Measurements from ENCODE around the gene ZFR2. TPM values are rescaled to one million over a fixed set of nuclear protein-coding genes. Genes with fewer than 3 reads are reported as not detected.

The ZFR2 gene
- total RNA-seq, 2 donors from 2014 or later, result not detected

DNA sequence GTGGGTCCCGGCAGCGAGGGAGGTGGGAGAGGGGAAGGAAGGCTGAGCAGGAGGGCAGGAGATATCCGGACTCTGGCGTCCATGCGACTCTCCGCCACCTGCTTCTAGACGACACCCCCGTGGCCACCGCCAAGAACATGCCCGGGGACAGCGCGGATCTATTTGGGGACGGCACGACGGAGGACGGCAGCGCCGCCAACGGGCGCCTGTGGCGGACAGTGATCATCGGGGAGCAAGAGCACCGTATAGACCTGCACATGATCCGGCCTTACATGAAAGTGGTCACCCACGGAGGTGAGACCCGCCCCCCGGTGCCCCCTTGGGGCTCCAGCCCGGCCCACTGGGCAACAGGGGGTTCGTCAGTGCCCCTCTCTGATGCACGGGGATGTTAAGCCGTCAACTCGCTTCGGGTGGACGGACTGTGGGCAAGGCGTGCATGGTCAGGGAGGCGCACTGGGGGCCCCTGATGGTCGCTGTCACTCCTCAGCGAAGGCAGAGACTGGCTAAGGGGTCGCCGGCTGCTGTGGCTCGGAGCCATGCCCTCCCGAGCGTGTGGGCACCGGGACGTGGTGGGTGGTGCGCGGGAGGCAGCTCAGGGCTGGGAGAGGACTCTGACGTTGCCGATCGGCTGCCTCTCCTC is 38.9 kb upstream of the ZFR2 start:
- Histone ChIP-seq H3K4me3 (no peak overlapping the region), H3K9me3 (no peaks in the 10 kb centered on the region), H3K27ac (no peak overlapping the region), H3K9ac (ENCODE audit: low read depth in 2 of 2, low read length in 2 of 2) (no peak overlapping the region), H3K27me3 (no peaks in the 10 kb centered on the region), H3K4me1 (no peaks in the 10 kb centered on the region), H3K36me3 (no peaks in the 10 kb centered on the region)
- TF ChIP-seq, protein P1, sequence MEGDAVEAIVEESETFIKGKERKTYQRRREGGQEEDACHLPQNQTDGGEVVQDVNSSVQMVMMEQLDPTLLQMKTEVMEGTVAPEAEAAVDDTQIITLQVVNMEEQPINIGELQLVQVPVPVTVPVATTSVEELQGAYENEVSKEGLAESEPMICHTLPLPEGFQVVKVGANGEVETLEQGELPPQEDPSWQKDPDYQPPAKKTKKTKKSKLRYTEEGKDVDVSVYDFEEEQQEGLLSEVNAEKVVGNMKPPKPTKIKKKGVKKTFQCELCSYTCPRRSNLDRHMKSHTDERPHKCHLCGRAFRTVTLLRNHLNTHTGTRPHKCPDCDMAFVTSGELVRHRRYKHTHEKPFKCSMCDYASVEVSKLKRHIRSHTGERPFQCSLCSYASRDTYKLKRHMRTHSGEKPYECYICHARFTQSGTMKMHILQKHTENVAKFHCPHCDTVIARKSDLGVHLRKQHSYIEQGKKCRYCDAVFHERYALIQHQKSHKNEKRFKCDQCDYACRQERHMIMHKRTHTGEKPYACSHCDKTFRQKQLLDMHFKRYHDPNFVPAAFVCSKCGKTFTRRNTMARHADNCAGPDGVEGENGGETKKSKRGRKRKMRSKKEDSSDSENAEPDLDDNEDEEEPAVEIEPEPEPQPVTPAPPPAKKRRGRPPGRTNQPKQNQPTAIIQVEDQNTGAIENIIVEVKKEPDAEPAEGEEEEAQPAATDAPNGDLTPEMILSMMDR (IDR thresholded peaks at IDR 0.05), result no peak
- intact Hi-C loops (cut with DNase I), result no loop called here
- no peak for DNase-seq

DNA sequence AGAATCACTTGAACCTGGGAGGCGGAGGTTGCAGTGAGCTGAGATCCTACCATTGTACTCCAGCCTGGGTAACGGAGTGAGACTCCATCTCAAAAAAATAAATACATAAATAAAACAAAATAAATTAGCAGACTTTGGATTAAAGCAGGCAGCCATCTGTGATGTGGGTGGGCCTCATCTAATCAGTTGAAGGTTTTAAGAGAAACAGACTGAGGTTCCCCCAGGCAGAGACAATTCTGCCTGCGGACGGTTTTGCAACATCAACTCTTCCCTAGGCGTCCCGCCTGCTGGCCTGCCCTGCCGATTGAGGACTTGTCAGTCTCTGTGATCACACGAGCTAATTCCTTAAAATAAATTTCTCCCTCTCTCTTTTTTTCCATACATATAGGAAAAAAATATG is 35.4 kb upstream of the ZFR2 start:
- intact Hi-C loops (cut with DNase I), result no loop called here
- H3K27ac ChIP-seq, result no peak overlapping the region
- H3K9me3 ChIP-seq, result no peaks in the 10 kb centered on the region
- TF ChIP-seq, protein P1 (IDR thresholded peaks at IDR 0.05), result no peak
- H3K9ac ChIP-seq (ENCODE audit: low read depth in 2 of 2, low read length in 2 of 2), result no peak overlapping the region
- H3K4me3 ChIP-seq, result no peak overlapping the region
- no peak for DNase-seq
- no peaks in the 10 kb centered on the region for H3K4me1 ChIP-seq
- no peaks in the 10 kb centered on the region for H3K27me3 ChIP-seq
- H3K36me3 ChIP-seq, result no peaks in the 10 kb centered on the region

DNA sequence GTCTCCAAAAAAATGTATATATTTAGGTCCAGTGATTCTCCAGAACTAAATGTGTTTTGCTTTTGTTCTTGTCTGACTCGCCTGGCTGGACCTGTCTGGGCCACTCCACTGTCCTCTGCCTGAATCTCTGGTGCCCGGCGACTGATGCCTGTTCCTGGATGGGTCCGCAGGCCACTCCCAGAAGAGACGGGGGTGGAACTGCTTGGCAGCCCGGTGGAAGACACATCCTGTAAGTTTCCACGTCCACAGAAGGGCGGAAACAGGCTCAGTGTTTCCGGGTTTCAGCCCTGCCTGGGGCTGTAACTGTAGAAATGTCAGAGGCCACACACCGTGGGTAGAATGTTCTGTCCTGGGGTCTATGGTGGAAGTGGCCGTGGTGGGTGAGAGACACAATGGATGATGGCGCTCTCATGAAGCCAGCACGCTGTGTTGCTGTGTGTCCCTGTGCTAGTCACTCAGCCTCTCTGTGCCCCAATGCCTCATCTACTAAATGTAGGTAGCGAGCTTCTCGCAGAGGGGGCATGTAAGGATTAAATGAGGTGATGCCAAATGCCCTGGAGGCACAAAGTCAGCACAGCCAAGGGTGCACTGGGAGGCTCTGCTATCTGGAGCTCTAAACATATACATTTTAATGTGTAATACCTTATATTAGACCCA is 33.6 kb upstream of the ZFR2 start:
- no peak for DNase-seq
- H3K27ac ChIP-seq, result no peak overlapping the region
- no peak overlapping the region for H3K4me3 ChIP-seq
- no peaks in the 10 kb centered on the region for H3K27me3 ChIP-seq
- H3K4me1 ChIP-seq, result no peaks in the 10 kb centered on the region
- H3K9me3 ChIP-seq, result no peaks in the 10 kb centered on the region
- H3K36me3 ChIP-seq, result no peaks in the 10 kb centered on the region
- TF ChIP-seq, protein P1 (IDR thresholded peaks at IDR 0.05), result no peak
- H3K9ac ChIP-seq (ENCODE audit: low read depth in 2 of 2, low read length in 2 of 2), result no peak overlapping the region
- intact Hi-C loops (cut with DNase I), result no loop called here

DNA sequence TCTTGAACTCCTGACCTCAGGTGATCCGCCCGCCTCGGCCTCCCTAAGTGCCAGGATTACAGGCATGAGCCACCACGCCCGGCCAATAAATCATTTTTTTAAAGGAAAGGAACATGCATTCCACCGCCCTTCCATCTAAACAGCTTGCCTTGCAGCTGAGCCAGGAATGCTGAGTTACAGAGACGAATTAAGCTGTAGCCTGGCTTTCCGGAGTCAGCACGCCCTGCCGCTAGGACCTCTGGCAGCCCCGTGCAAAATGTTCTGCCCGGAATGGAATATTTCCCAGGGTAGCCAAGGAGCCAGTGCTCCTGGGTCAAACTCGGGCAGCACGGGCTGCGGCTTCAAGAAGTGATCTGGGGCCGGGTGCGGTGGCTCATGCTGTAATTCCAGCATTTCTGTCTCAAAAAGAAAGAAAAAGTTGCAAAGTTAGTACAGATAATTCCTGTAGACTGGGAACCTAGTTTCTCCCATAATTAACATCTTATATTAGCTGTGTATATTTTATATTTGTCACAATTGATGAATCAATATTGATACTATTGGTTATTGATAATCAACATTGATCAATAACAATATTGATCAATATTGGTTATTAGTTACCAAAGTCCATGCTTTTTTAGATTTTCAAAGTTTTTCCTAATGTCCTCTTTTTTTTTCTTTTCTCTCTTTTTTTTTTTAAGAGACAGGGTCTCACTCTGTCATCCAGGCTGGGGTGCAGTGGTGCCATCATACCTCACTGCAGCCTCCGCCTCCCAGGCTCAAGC is 30.9 kb upstream of the ZFR2 start:
- Histone ChIP-seq H3K27me3 (no peaks in the 10 kb centered on the region), H3K9me3 (no peaks in the 10 kb centered on the region), H3K4me1 (no peaks in the 10 kb centered on the region), H3K4me3 (no peak overlapping the region), H3K9ac (ENCODE audit: low read depth in 2 of 2, low read length in 2 of 2) (no peak overlapping the region), H3K27ac (no peak overlapping the region), H3K36me3 (no peaks in the 10 kb centered on the region)
- no peak for DNase-seq
- intact Hi-C loops (cut with DNase I), result no loop called here
- TF ChIP-seq, protein P1 (IDR thresholded peaks at IDR 0.05), result no peak

DNA sequence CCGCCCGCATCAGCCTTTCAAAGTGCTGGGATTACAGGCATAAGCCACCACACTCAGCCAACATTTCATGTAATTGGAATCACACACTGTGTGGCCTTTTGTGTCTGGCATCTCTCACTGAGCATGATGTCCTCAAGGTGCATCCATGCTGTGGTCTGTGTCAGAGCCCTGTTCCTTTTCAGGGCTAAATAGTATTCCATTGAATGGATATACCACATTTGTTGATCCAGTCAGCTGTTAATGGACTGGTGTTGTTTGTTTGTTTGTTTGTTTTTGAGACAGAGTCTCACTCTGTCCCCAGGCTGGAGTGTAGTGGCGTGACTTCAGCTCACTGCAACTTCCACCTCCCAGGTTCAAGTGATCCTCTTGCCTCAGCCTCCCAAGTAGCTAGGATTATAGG is 29.6 kb upstream of the ZFR2 start:
- Histone ChIP-seq H3K27me3 (no peaks in the 10 kb centered on the region), H3K27ac (no peak overlapping the region), H3K36me3 (no peaks in the 10 kb centered on the region), H3K4me3 (no peak overlapping the region), H3K9ac (ENCODE audit: low read depth in 2 of 2, low read length in 2 of 2) (no peak overlapping the region), H3K9me3 (no peaks in the 10 kb centered on the region), H3K4me1 (no peaks in the 10 kb centered on the region)
- no peak for DNase-seq
- intact Hi-C loops (cut with DNase I), result no loop called here
- TF ChIP-seq, protein P1 (IDR thresholded peaks at IDR 0.05), result no peak
